GM12891 (cell line): ENCODE data around the gene ST8SIA4.

ENCODE experiments used
- DNase-seq: peaks from one replicate; pipeline ENCODE4 v3.0.0; 2011; ENCODE audit warnings: low spot score; ENCODE audit not compliant: insufficient read length
- FAIRE-seq: peaks from 2 replicates; lab custom pipeline; 2011; peaks lifted over from hg19 to GRCh38; lab: Jason Lieb, UNC
- PAX5 ChIP-seq: IDR thresholded peaks from 2 replicates; pipeline ENCODE4 v1.6.1; 2011; ENCODE audit warnings: low read length, moderate library complexity, mild to moderate bottlenecking; ENCODE audit not compliant: insufficient read depth, severe bottlenecking
- POLR2A ChIP-seq: IDR thresholded peaks from 2 replicates; pipeline ENCODE4 v1.6.1; 2011; ENCODE audit warnings: low read depth, low read length, control low read depth
- POLR2AphosphoS5 ChIP-seq: IDR thresholded peaks from 2 replicates; pipeline ENCODE4 v1.6.1; 2011; ENCODE audit warnings: low read depth, low read length, control low read depth
- POU2F2 ChIP-seq: IDR thresholded peaks from 2 replicates; pipeline ENCODE4 v1.6.1; 2011; ENCODE audit warnings: low read depth, mild to moderate bottlenecking, control low read depth, low read length, moderate library complexity
- SPI1 ChIP-seq: IDR thresholded peaks from 2 replicates; pipeline ENCODE4 v1.6.1; 2011; ENCODE audit warnings: low read depth, low read length, control low read depth
- TAF1 ChIP-seq: IDR thresholded peaks from 2 replicates; pipeline ENCODE4 v1.6.1; 2011; ENCODE audit warnings: low read depth, low read length, control low read depth

The ST8SIA4 gene

DNA sequence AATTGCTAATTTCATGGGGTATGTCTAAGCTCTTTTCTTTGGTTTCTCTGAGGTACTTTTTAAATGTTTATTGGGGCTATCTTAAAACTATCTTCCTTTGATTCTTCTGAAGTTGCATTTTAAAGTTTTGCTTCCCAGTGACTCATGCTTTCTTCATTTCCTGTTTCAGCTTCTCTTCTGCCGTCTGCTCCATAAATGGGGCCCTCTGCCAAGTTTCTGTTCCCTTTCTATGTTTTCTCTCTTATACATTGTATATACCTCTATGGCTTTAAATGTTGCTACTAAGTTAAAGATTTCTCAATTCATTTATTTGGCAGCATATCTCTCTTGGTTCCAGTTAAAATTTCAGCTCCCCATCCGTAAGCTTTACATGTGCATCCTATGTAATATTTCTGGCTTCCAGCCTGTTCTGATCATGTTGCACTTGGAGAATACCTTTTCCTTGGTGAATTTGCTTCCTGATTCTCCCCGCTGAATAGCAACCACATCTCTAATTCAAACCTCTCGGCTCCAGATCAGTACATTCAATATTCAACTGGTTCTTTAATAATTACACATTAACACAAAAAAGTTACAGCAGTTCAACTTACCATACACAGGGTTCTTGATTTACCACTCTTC, 125.3 kb downstream of the ST8SIA4 start:
- DNase-seq: no peak
- TF ChIP-seq TAF1 (no peak), SPI1 (peak; percentile 98)
- FAIRE-seq: peak; percentile 76

DNA sequence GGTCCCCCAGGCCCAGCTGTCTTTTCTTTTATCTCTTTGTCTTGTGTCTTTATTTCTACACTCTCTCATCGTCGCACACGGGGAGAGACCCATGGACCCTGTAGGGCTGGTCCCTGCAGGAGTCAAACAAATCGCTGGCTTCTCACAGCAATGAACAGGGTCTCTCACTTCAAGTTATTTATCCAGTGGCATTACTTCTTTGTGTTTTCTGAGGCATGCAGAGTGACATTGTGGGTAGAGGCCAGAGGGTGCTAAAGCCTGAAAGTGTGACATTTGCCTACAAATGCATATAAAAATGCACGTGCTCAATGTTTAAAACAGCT, 127.6 kb downstream of the ST8SIA4 start:
- TF ChIP-seq POU2F2 (no peak), SPI1 (no peak), POLR2AphosphoS5 (no peak), PAX5 (no peak), TAF1 (no peak)
- FAIRE-seq (no peak), DNase-seq (no peak)

DNA sequence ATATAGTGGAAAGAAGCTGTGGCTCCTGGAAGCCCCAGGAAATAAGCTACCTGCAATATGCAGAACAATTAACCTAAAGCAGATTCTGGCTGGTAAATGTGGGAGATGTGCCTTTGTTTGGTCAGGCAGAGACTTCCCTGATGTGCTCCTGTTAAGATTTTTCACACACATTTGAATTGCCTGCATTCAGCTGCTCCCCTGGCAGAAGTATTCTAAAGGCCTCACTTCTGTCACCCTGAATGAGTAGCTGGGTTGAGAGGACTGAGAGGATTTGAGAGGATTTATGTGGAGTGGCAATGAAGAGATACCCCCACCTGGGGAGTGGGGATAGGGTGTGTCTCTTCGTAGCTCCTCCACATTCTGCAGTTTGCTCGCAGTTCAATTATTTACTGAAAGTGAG, 130.5 kb downstream of the ST8SIA4 start:
- FAIRE-seq: no peak
- no peak for TF ChIP-seq POU2F2
- no peak for TF ChIP-seq PAX5
- TF ChIP-seq SPI1: no peak
- TF ChIP-seq POLR2A: no peak
- no peak for TF ChIP-seq TAF1
- TF ChIP-seq POLR2AphosphoS5: no peak
- no peak for DNase-seq

DNA sequence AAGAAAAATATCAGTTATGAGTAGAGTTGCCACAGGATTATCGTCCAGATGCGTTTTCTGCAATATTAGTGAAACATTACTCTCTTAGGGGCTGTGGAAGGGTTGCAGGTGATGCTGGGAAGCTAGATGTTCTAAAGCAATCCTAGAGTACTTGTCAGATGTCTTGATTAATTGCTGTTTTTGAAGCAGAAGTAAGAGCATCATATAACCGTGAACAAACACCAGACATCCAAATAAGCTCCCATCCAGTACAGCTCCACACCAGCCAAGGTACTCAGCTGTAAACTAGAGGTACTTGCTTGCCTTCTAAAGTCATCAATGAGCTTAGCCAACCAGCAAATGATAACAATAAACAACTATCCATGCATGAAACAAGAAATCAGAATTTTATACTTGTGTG, 131.1 kb downstream of the ST8SIA4 start:
- DNase-seq: no peak
- TF ChIP-seq POLR2AphosphoS5 (no peak), SPI1 (no peak)
- no peak for FAIRE-seq

DNA sequence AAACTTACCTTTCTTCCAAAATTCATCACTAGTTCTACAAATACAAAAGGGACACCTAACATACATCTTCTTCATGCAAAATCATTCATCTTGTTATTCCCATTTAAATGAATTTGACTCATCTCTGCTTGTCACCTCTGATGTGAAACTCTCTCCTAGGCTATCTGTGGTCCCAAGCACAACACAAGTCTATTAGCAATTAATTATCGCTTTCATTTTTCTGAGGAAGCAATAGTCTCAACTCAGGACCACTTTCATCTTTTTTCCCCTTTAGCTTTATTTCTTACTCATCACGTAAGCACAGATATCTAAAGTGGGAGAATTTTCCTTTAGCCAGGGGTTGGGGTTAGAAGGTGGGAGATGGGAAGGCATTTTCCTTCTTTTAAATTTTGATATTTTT, 131.9 kb downstream of the ST8SIA4 start:
- DNase-seq (no peak), FAIRE-seq (peak; percentile 26)
- no peak for TF ChIP-seq POLR2AphosphoS5
- no peak for TF ChIP-seq TAF1
- TF ChIP-seq SPI1: no peak
- TF ChIP-seq PAX5: no peak
- TF ChIP-seq POU2F2: no peak
- TF ChIP-seq POLR2A: no peak

DNA sequence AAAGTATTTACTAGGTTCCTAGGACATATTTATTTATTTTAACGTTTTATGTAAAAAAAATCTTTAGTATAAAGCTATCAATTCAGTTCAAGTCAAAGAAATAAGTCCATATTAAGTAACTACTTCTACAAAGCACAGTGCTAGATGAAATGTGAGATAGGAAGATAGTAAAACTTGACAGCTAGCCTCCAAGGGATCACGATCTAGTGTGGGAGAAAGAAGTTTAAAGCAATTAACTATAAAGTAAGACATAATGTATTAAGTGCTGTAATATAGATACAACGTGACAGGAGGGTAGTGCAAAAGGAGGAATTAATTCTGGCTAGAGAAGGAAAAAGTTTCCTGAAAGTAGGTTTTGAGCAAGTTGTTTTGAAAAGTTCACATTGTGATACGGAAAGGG, 134.9 kb downstream of the ST8SIA4 start:
- no peak for TF ChIP-seq PAX5
- no peak for TF ChIP-seq POLR2A
- no peak for TF ChIP-seq SPI1
- TF ChIP-seq POLR2AphosphoS5: no peak
- TF ChIP-seq TAF1: no peak
- no peak for TF ChIP-seq POU2F2
- DNase-seq: no peak
- no peak for FAIRE-seq

DNA sequence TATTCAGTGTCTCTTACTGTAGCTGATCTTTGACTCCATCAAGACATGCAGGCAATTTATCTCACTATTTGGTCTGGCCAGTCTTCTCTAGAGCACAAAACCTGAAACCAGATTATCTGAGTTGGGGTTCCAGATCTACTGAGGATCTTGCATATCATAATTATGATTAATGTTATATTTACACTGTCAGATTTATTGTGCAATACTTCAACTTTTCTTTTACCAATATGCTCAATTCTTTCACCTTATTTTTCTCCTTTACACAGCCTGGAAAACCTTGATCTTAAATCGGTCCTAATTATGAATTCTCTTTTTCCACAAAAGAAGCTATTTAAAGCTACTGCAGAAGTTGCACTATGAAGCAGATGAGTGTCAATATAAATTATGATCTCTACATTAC, 140.1 kb downstream of the ST8SIA4 start:
- no peak for DNase-seq
- TF ChIP-seq PAX5: no peak
- FAIRE-seq: no peak

DNA sequence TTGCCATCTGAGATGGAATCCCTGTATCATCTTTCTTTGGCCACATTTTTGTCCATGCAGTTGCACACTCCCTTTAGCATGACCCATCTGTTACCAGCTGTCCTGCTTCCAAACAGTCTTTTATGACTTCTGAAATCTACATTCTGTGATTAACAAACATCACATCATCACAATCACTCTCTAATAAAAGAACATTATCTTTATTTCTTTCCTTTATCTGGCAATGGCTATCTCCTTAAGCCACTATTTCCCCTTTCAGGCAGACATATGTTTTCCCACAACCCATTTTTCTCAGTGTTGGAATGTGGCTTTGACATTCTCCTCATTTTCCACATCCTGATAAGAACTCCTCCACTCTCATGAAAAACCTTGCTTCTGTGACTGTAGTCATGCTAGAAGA, 141.0 kb downstream of the ST8SIA4 start:
- no peak for FAIRE-seq
- no peak for DNase-seq
- no peak for TF ChIP-seq POLR2AphosphoS5
- TF ChIP-seq TAF1: no peak
- TF ChIP-seq POU2F2: no peak
- no peak for TF ChIP-seq SPI1
- no peak for TF ChIP-seq PAX5
- no peak for TF ChIP-seq POLR2A

DNA sequence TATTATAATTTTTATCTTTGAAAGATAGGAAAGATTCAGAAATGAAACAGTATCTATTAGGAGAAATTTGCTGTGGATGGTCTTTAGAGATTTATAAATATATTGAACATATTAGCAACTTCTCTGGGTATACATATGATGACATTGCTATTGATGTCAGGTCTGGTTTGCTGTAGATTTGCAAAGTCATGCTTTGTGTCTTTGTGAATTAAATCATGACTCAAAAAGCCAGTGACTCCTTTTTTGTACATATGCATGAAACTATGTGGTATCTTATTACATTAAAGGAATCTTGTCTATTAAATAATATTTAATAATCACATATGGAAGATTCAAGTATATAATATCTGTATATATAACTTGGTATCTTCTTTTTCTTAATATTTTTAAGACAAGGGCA, 141.9 kb downstream of the ST8SIA4 start:
- DNase-seq (no peak), FAIRE-seq (no peak)
- TF ChIP-seq TAF1: no peak
- no peak for TF ChIP-seq POLR2A

DNA sequence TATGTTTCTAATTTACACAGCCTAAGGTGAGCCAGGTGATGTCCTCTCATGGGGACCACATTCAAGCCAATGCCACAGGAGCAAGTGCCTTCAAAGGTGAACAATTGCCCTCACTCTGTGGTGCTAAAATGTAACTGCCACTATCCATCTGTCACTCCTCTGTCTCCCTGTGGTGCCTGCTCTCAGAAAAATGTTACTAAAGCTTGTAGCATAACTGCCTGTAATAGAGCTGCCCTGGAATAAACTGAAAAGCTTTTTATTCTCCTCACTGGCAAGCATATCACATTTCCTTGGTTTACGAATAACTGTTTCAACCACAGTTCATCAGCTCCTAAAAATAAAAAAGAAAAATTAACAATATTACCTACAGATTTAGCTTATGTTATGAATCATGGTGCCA, 142.4 kb downstream of the ST8SIA4 start:
- DNase-seq (no peak), FAIRE-seq (no peak)
- TF ChIP-seq PAX5 (no peak), TAF1 (no peak), POLR2AphosphoS5 (no peak), SPI1 (no peak), POU2F2 (no peak), POLR2A (no peak)

DNA sequence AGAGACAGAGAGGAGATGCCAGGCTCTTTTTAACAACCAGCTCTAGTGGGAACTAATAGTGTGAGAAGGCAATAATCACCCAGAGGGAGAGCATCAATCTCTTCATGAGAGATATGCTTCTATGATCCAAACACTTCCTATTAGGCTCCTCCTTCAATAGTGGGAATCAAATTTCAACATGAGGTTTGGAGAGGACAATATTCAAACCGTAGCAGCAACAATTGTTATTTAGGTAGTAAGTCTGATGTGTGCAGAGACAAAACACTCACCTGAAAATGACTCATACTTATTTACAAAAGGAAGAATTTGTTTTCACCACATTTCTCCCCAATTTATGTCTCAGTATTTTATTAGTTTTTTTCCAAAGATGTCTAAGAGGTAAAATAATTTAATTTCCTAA, 144.3 kb downstream of the ST8SIA4 start:
- TF ChIP-seq POLR2AphosphoS5 (no peak), PAX5 (no peak), POU2F2 (no peak), SPI1 (no peak), TAF1 (no peak), POLR2A (no peak)
- DNase-seq (no peak), FAIRE-seq (no peak)
